Neuronal stem cell (in vitro differentiated cells): ENCODE results near the gene ALOXE3.

ENCODE experiments used
- DNase-seq: peaks from one replicate; pipeline ENCODE4 v3.0.0-alpha.2; 2013; ENCODE audit warnings: low spot score
- H2AFZ ChIP-seq: one replicate; pipeline ENCODE4 v1.6.1; 2013; ENCODE audit warnings: mild to moderate bottlenecking, low read length, inconsistent platforms
- H2AK5ac ChIP-seq: 2 replicates; pipeline ENCODE4 v1.6.1; 2013; ENCODE audit warnings: low read depth, mild to moderate bottlenecking, inconsistent platforms, low read length, moderate library complexity, mixed read lengths
- H2BK120ac ChIP-seq: 2 replicates; pipeline ENCODE4 v1.6.1; 2013; ENCODE audit warnings: low read depth, mild to moderate bottlenecking, inconsistent platforms, low read length, moderate library complexity, mixed read lengths
- H2BK12ac ChIP-seq: one replicate; pipeline ENCODE4 v1.6.1; 2013; ENCODE audit warnings: low read length, inconsistent platforms
- H2BK15ac ChIP-seq: 2 replicates; pipeline ENCODE4 v1.6.1; 2013; ENCODE audit warnings: mild to moderate bottlenecking, low read length, inconsistent platforms, mixed read lengths
- H2BK5ac ChIP-seq: one replicate; pipeline ENCODE4 v1.6.1; 2013; ENCODE audit warnings: inconsistent platforms, mild to moderate bottlenecking, low read length, moderate library complexity
- H3K14ac ChIP-seq: one replicate; pipeline ENCODE4 v1.6.1; 2013; ENCODE audit warnings: low read length, inconsistent platforms
- H3K18ac ChIP-seq: 2 replicates; pipeline ENCODE4 v1.6.1; 2013; ENCODE audit warnings: low read length, inconsistent platforms
- H3K23ac ChIP-seq: 2 replicates; pipeline ENCODE4 v1.6.1; 2013; ENCODE audit warnings: low read depth, mild to moderate bottlenecking, mixed read lengths, low read length, inconsistent platforms; ENCODE audit not compliant: poor library complexity
- H3K27ac ChIP-seq: replicated peaks from 3 replicates; pipeline ENCODE4 v1.5.1; 2013; ENCODE audit warnings: low read length, inconsistent platforms
- H3K27me3 ChIP-seq, 3 experiments: 2 replicates each; pipeline ENCODE4 v1.6.1; 2013; ENCODE audit warnings: low read length in 3 of 3, mild to moderate bottlenecking in 2 of 3, inconsistent platforms in 1 of 3, low read depth in 1 of 3, mixed read lengths in 1 of 3, moderate library complexity in 1 of 3; ENCODE audit not compliant: control insufficient read depth in 3 of 3, insufficient read depth in 3 of 3
- H3K36me3 ChIP-seq, 2 donors: replicated peaks in 1 of 2; 2 replicates each; pipeline ENCODE4 v1.6.1; 2013; ENCODE audit warnings: low read length in 2 of 2; ENCODE audit not compliant: control insufficient read depth in 2 of 2, insufficient read depth in 2 of 2
- H3K4ac ChIP-seq: 2 replicates; pipeline ENCODE4 v1.6.1; 2013; ENCODE audit warnings: inconsistent platforms, mild to moderate bottlenecking, low read length, moderate library complexity
- H3K4me1 ChIP-seq, 2 donors: 1 replicate in 1 of 2; 2 replicates in 1 of 2; pipeline ENCODE4 v1.6.1; 2013; ENCODE audit warnings: low read length in 2 of 2, low read depth in 1 of 2; ENCODE audit not compliant: control insufficient read depth in 2 of 2, insufficient read depth in 1 of 2
- H3K4me2 ChIP-seq: one replicate; pipeline ENCODE4 v1.6.1; 2013; ENCODE audit warnings: mild to moderate bottlenecking, low read length, inconsistent platforms; ENCODE audit not compliant: insufficient read depth, poor library complexity, severe bottlenecking
- H3K4me3 ChIP-seq, 2 donors: 2 replicates each; pipeline ENCODE4 v1.5.1; 2013; ENCODE audit warnings: low read length in 2 of 2, mild to moderate bottlenecking in 2 of 2, inconsistent platforms in 1 of 2, moderate library complexity in 1 of 2
- H3K79me1 ChIP-seq: one replicate; pipeline ENCODE4 v1.6.1; 2013; ENCODE audit warnings: low read depth, mild to moderate bottlenecking, inconsistent platforms, low read length, moderate library complexity
- H3K9ac ChIP-seq: one replicate; pipeline ENCODE4 v1.6.1; 2013; ENCODE audit warnings: mild to moderate bottlenecking, low read depth, low read length, inconsistent platforms; ENCODE audit not compliant: poor library complexity
- H3K9me3 ChIP-seq, 2 donors: replicated peaks in 1 of 2; 2 replicates each; pipeline versions ENCODE3 to v1.6.1; 2013; ENCODE audit warnings: low read length in 2 of 2, mild to moderate bottlenecking in 2 of 2, inconsistent platforms in 1 of 2, low read depth in 1 of 2, mixed read lengths in 1 of 2, moderate library complexity in 1 of 2; ENCODE audit not compliant: control insufficient read depth in 2 of 2, insufficient read depth in 1 of 2
- H4K8ac ChIP-seq: one replicate; pipeline ENCODE4 v1.6.1; 2013; ENCODE audit warnings: low read depth, mild to moderate bottlenecking, inconsistent platforms, low read length, moderate library complexity
- H4K91ac ChIP-seq: one replicate; pipeline ENCODE4 v1.6.1; 2013; ENCODE audit warnings: low read length, low read depth, mild to moderate bottlenecking, inconsistent platforms; ENCODE audit not compliant: poor library complexity
- WGBS, 2 donors: extraction: QIAGEN DNeasy Blood & Tissue Kit; methylation state at CpG; one replicate each; pipeline ENCODE4 v1.1.7; 2013; ENCODE audit warnings: missing lambda C conversion rate in 2 of 2, mixed read lengths in 1 of 2; ENCODE audit not compliant: insufficient read length in 2 of 2, insufficient replicate concordance in 1 of 2; ENCODE audit errors: extremely low coverage in 2 of 2; 5-methylcytosine and 5-hydroxymethylcytosine counted together

The ALOXE3 gene

GRCh38 chr17:8048736-8049135 lies 69.6 kb downstream of the ALOXE3 start:
- WGBS, 2 donors, result no CpG with 5 or more reads among the region's 8 CpGs
- Histone ChIP-seq H2BK120ac (no peak overlapping the region), H3K79me1 (no peaks in the 10 kb centered on the region), H2AFZ (no peak overlapping the region), H3K27ac (no peak overlapping the region), H4K91ac (no peak overlapping the region), H3K14ac (no peak overlapping the region), H3K23ac (no peak overlapping the region), H3K36me3 (no peaks in the 10 kb centered on the region), H2BK15ac (no peak overlapping the region), H3K18ac (no peak overlapping the region), H3K4me2 (no peak overlapping the region), H4K8ac (no peak overlapping the region), H2AK5ac (no peak overlapping the region), H3K9me3 (no peaks in the 10 kb centered on the region), H2BK5ac (peak overlapping the region; percentile 9), H3K4me3 (no peak overlapping the region), H3K4ac (no peak overlapping the region), H3K9ac (no peak overlapping the region), H3K27me3 (peaks cover 0 to 70% (median 2%) of the 10 kb centered on the region in 3 experiments), H3K4me1 (peaks cover 0 to 2% of the 10 kb centered on the region in 2 donors), H2BK12ac (no peak overlapping the region)
- DNase-seq, result no peak

GRCh38 chr17:8048236-8048635 lies 70.1 kb downstream of the ALOXE3 start:
- Histone ChIP-seq H3K18ac (no peak overlapping the region), H3K9me3 (no peaks in the 10 kb centered on the region), H3K4me2 (no peak overlapping the region), H3K27ac (no peak overlapping the region), H3K79me1 (no peaks in the 10 kb centered on the region), H3K14ac (no peak overlapping the region), H2BK15ac (no peak overlapping the region), H4K91ac (no peak overlapping the region), H2BK120ac (no peak overlapping the region), H3K4me3 (no peak overlapping the region), H3K27me3 (peaks cover 0 to 65% (median 2%) of the 10 kb centered on the region in 3 experiments), H3K36me3 (no peaks in the 10 kb centered on the region), H3K4ac (no peak overlapping the region), H3K23ac (no peak overlapping the region), H2BK5ac (peak overlapping the region; percentile 9), H4K8ac (no peak overlapping the region), H2BK12ac (no peak overlapping the region), H2AFZ (no peak overlapping the region), H2AK5ac (no peak overlapping the region), H3K4me1 (peaks cover 0 to 2% of the 10 kb centered on the region in 2 donors), H3K9ac (no peak overlapping the region)
- no CpG with 5 or more reads among the region's 12 CpGs for WGBS, 2 donors
- DNase-seq, result no peak

GRCh38 chr17:8047769-8048110 lies 70.6 kb downstream of the ALOXE3 start:
- no CpG with 5 or more reads among the region's 4 CpGs for WGBS, 2 donors
- H2BK5ac ChIP-seq, result no peak overlapping the region
- H3K36me3 ChIP-seq, result no peaks in the 10 kb centered on the region
- no peak overlapping the region for H3K14ac ChIP-seq
- H4K8ac ChIP-seq, result no peak overlapping the region
- H3K18ac ChIP-seq, result no peak overlapping the region
- DNase-seq, result no peak
- H3K27me3 ChIP-seq, result peaks cover 0 to 64% (median 2%) of the 10 kb centered on the region in 3 experiments
- H3K79me1 ChIP-seq, result no peaks in the 10 kb centered on the region
- no peak overlapping the region for H3K4me3 ChIP-seq
- no peak overlapping the region for H3K23ac ChIP-seq
- no peak overlapping the region for H2BK15ac ChIP-seq
- peak overlapping the region; percentile 69 for H2AK5ac ChIP-seq
- no peak overlapping the region for H2BK12ac ChIP-seq
- H3K9me3 ChIP-seq, result no peaks in the 10 kb centered on the region
- no peak overlapping the region for H3K27ac ChIP-seq
- H3K4ac ChIP-seq, result no peak overlapping the region
- H2BK120ac ChIP-seq, result no peak overlapping the region
- no peak overlapping the region for H3K4me2 ChIP-seq
- peaks cover 0 to 2% of the 10 kb centered on the region in 2 donors for H3K4me1 ChIP-seq
- H3K9ac ChIP-seq, result peak overlapping the region; percentile 25
- H2AFZ ChIP-seq, result no peak overlapping the region
- H4K91ac ChIP-seq, result no peak overlapping the region

- no CpG with 5 or more reads among the region's 24 CpGs for WGBS, 2 donors
- H3K23ac ChIP-seq, result peak overlapping the region; percentile 52
- H2AK5ac ChIP-seq, result peak overlapping the region; percentile 69
- H3K4me2 ChIP-seq, result no peak overlapping the region
- peaks cover 0 to 62% (median 2%) of the 10 kb centered on the region in 3 experiments for H3K27me3 ChIP-seq
- peak overlapping the region; percentile 14 for H3K14ac ChIP-seq
- no peak overlapping the region for H4K8ac ChIP-seq
- H2AFZ ChIP-seq, result no peak overlapping the region
- H4K91ac ChIP-seq, result no peak overlapping the region
- H2BK5ac ChIP-seq, result no peak overlapping the region
- H2BK12ac ChIP-seq, result peak overlapping the region; percentile 79
- no peaks in the 10 kb centered on the region for H3K9me3 ChIP-seq
- H3K4me1 ChIP-seq, result peaks cover 0 to 2% of the 10 kb centered on the region in 2 donors
- no peaks in the 10 kb centered on the region for H3K36me3 ChIP-seq
- H3K79me1 ChIP-seq, result no peaks in the 10 kb centered on the region
- H3K18ac ChIP-seq, result peak overlapping the region; percentile 33
- H2BK15ac ChIP-seq, result peak overlapping the region; percentile 59
- H3K27ac ChIP-seq, result no peak overlapping the region
- H3K4me3 ChIP-seq, result no peak overlapping the region
- DNase-seq, result no peak
- peak overlapping the region; percentile 25 for H3K9ac ChIP-seq
- H3K4ac ChIP-seq, result no peak overlapping the region
- H2BK120ac ChIP-seq, result no peak overlapping the region
Measured at GRCh38 chr17:8046929-8047768, 71.2 kb downstream of the ALOXE3 start.
